ENCODE results near the gene LAMA3.

The LAMA3 gene

GRCh38 chr18:23756590-23757436 lies 67.6 kb downstream of the LAMA3 start:
- no peak for DNase-seq (ENCODE audit: low read depth, low spot score)
- no peak for TF ChIP-seq SUZ12 (IDR thresholded peaks at IDR 0.05; ENCODE audit: extremely low read depth, insufficient read depth, insufficient read length)
- TF ChIP-seq YY1 (IDR thresholded peaks at IDR 0.05; ENCODE audit: insufficient read depth, insufficient read length) = no peak
- TF ChIP-seq ZNF274 (IDR thresholded peaks at IDR 0.05; ENCODE audit: low read depth, low read length) = no peak
- H3K36me3 ChIP-seq (ENCODE audit: insufficient read depth, insufficient read length, low read length) = no peaks in the 10 kb centered on the region
- no peaks in the 10 kb centered on the region for H3K4me1 ChIP-seq (ENCODE audit: insufficient read depth, insufficient read length)
- no peak overlapping the region for H3K9ac ChIP-seq (ENCODE audit: insufficient read length, low read depth)
- no peaks in the 10 kb centered on the region for H3K27me3 ChIP-seq (ENCODE audit: insufficient read depth, insufficient read length)
- no peak overlapping the region for H3K4me3 ChIP-seq (ENCODE audit: insufficient read length, low read depth)
- H3K9me3 ChIP-seq (ENCODE audit: insufficient read depth, low read length) = no peaks in the 10 kb centered on the region

DNA sequence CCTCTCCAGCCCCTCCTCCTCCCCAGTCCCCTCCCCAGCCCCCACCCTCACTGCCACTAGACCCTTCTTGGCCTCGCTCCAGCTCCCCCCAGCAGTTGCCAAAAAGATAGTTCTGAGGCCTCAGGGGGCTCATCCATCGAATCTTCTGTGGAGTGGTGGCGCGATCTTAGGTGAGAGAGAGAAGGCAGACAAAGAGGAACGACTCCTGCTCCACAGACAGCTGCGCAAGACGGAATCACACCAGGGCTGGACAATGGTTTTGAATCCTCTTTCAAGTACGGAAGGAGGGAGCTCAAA lies 68.1 kb downstream of the LAMA3 start:
- H3K4me3 ChIP-seq (ENCODE audit: insufficient read length, low read depth) = no peak overlapping the region
- no peaks in the 10 kb centered on the region for H3K27me3 ChIP-seq (ENCODE audit: insufficient read depth, insufficient read length)
- no peaks in the 10 kb centered on the region for H3K4me1 ChIP-seq (ENCODE audit: insufficient read depth, insufficient read length)
- H3K9ac ChIP-seq (ENCODE audit: insufficient read length, low read depth) = no peak overlapping the region
- no peak for DNase-seq (ENCODE audit: low read depth, low spot score)
- H3K36me3 ChIP-seq (ENCODE audit: insufficient read depth, insufficient read length, low read length) = no peaks in the 10 kb centered on the region
- TF ChIP-seq SUZ12 (IDR thresholded peaks at IDR 0.05; ENCODE audit: extremely low read depth, insufficient read depth, insufficient read length) (no peak), ZNF274 (IDR thresholded peaks at IDR 0.05; ENCODE audit: low read depth, low read length) (no peak), YY1 (IDR thresholded peaks at IDR 0.05; ENCODE audit: insufficient read depth, insufficient read length) (no peak)
- H3K9me3 ChIP-seq (ENCODE audit: insufficient read depth, low read length) = no peaks in the 10 kb centered on the region

DNA sequence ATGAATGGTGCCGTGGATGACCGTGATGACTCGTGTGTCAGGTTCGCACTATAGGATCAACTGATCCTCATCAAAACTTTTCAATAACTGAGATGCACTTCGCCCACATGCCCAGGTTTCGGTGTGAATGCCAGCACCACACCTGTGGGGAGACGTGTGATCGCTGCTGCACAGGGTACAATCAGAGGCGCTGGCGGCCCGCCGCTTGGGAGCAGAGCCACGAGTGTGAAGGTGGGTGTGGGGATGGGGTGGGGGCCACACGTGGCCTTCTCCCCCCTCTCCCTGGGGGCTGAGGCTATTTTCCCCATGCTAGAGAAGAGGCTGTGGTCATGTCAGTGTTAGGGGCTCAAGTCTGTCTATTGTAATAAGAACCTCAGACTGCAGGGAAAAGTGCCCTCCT lies 69.0 kb downstream of the LAMA3 start:
- Histone ChIP-seq H3K27me3 (ENCODE audit: insufficient read depth, insufficient read length) (no peaks in the 10 kb centered on the region), H3K36me3 (ENCODE audit: insufficient read depth, insufficient read length, low read length) (no peaks in the 10 kb centered on the region)

GRCh38 chr18:23761941-23762340 lies 72.7 kb downstream of the LAMA3 start:
- TF ChIP-seq SUZ12 (IDR thresholded peaks at IDR 0.05; ENCODE audit: extremely low read depth, insufficient read depth, insufficient read length) = no peak
- TF ChIP-seq YY1 (IDR thresholded peaks at IDR 0.05; ENCODE audit: insufficient read depth, insufficient read length) = no peak
- TF ChIP-seq ZNF274 (IDR thresholded peaks at IDR 0.05; ENCODE audit: low read depth, low read length) = no peak
- no peaks in the 10 kb centered on the region for H3K36me3 ChIP-seq (ENCODE audit: insufficient read depth, insufficient read length, low read length)
- H3K9me3 ChIP-seq (ENCODE audit: insufficient read depth, low read length) = no peaks in the 10 kb centered on the region
- H3K4me1 ChIP-seq (ENCODE audit: insufficient read depth, insufficient read length) = no peaks in the 10 kb centered on the region
- no peak overlapping the region for H3K4me3 ChIP-seq (ENCODE audit: insufficient read length, low read depth)
- no peak overlapping the region for H3K9ac ChIP-seq (ENCODE audit: insufficient read length, low read depth)
- DNase-seq (ENCODE audit: low read depth, low spot score) = no peak
- H3K27me3 ChIP-seq (ENCODE audit: insufficient read depth, insufficient read length) = no peaks in the 10 kb centered on the region

More for the DNA sequence above, 69.0 kb downstream of the LAMA3 start:
- no peak for DNase-seq (ENCODE audit: low read depth, low spot score)
- no peak for TF ChIP-seq ZNF274 (IDR thresholded peaks at IDR 0.05; ENCODE audit: low read depth, low read length)
- no peak for TF ChIP-seq SUZ12 (IDR thresholded peaks at IDR 0.05; ENCODE audit: extremely low read depth, insufficient read depth, insufficient read length)
- no peak for TF ChIP-seq YY1 (IDR thresholded peaks at IDR 0.05; ENCODE audit: insufficient read depth, insufficient read length)
- H3K4me3 ChIP-seq (ENCODE audit: insufficient read length, low read depth) = no peak overlapping the region
- no peak overlapping the region for H3K9ac ChIP-seq (ENCODE audit: insufficient read length, low read depth)
- no peaks in the 10 kb centered on the region for H3K9me3 ChIP-seq (ENCODE audit: insufficient read depth, low read length)
- H3K4me1 ChIP-seq (ENCODE audit: insufficient read depth, insufficient read length) = no peaks in the 10 kb centered on the region

- H3K4me3 ChIP-seq (ENCODE audit: insufficient read length, low read depth) = no peak overlapping the region
- no peaks in the 10 kb centered on the region for H3K4me1 ChIP-seq (ENCODE audit: insufficient read depth, insufficient read length)
- H3K9ac ChIP-seq (ENCODE audit: insufficient read length, low read depth) = no peak overlapping the region
- no peaks in the 10 kb centered on the region for H3K27me3 ChIP-seq (ENCODE audit: insufficient read depth, insufficient read length)
- DNase-seq (ENCODE audit: low read depth, low spot score) = no peak
- no peaks in the 10 kb centered on the region; the same call in 1 of the 2 replicates for H3K9me3 ChIP-seq (ENCODE audit: insufficient read depth, low read length)
- H3K36me3 ChIP-seq (ENCODE audit: insufficient read depth, insufficient read length, low read length) = no peaks in the 10 kb centered on the region
- TF ChIP-seq SUZ12 (IDR thresholded peaks at IDR 0.05; ENCODE audit: extremely low read depth, insufficient read depth, insufficient read length) = no peak
- no peak for TF ChIP-seq YY1 (IDR thresholded peaks at IDR 0.05; ENCODE audit: insufficient read depth, insufficient read length)
- TF ChIP-seq ZNF274 (IDR thresholded peaks at IDR 0.05; ENCODE audit: low read depth, low read length) = no peak
Measured at GRCh38 chr18:23763343-23763742, 74.1 kb downstream of the LAMA3 start.

GRCh38 chr18:23765931-23766330 lies 76.7 kb downstream of the LAMA3 start:
- H3K9ac ChIP-seq (ENCODE audit: insufficient read length, low read depth) = no peak overlapping the region
- H3K4me3 ChIP-seq (ENCODE audit: insufficient read length, low read depth) = no peak overlapping the region
- H3K4me1 ChIP-seq (ENCODE audit: insufficient read depth, insufficient read length) = no peaks in the 10 kb centered on the region
- H3K36me3 ChIP-seq (ENCODE audit: insufficient read depth, insufficient read length, low read length) = no peaks in the 10 kb centered on the region
- H3K27me3 ChIP-seq (ENCODE audit: insufficient read depth, insufficient read length) = no peaks in the 10 kb centered on the region
- no peaks in the 10 kb centered on the region; the same call in 1 of the 2 replicates for H3K9me3 ChIP-seq (ENCODE audit: insufficient read depth, low read length)
- DNase-seq (ENCODE audit: low read depth, low spot score) = no peak
- TF ChIP-seq ZNF274 (IDR thresholded peaks at IDR 0.05; ENCODE audit: low read depth, low read length) (no peak), YY1 (IDR thresholded peaks at IDR 0.05; ENCODE audit: insufficient read depth, insufficient read length) (no peak), SUZ12 (IDR thresholded peaks at IDR 0.05; ENCODE audit: extremely low read depth, insufficient read depth, insufficient read length) (no peak)

GRCh38 chr18:23772327-23773024 lies 83.2 kb downstream of the LAMA3 start:
- H3K9ac ChIP-seq (ENCODE audit: insufficient read length, low read depth) = no peak overlapping the region
- no peaks in the 10 kb centered on the region for H3K27me3 ChIP-seq (ENCODE audit: insufficient read depth, insufficient read length)
- TF ChIP-seq ZNF274 (IDR thresholded peaks at IDR 0.05; ENCODE audit: low read depth, low read length) (no peak), YY1 (IDR thresholded peaks at IDR 0.05; ENCODE audit: insufficient read depth, insufficient read length) (no peak), SUZ12 (IDR thresholded peaks at IDR 0.05; ENCODE audit: extremely low read depth, insufficient read depth, insufficient read length) (no peak)
- no peaks in the 10 kb centered on the region for H3K36me3 ChIP-seq (ENCODE audit: insufficient read depth, insufficient read length, low read length)
- no peaks in the 10 kb centered on the region; the same call in 1 of the 2 replicates for H3K9me3 ChIP-seq (ENCODE audit: insufficient read depth, low read length)
- H3K4me1 ChIP-seq (ENCODE audit: insufficient read depth, insufficient read length) = peaks cover 4% of the 10 kb centered on the region
- DNase-seq (ENCODE audit: low read depth, low spot score) = no peak
- H3K4me3 ChIP-seq (ENCODE audit: insufficient read length, low read depth) = no peak overlapping the region
